Osteoblast (primary cell): ENCODE measurements around the gene KAT7. TPM values are rescaled to one million over a fixed set of nuclear protein-coding genes. Genes with fewer than 3 reads are reported as not detected.
A peak's percentile ranks its signal among the peaks of the same experiment; 100 is the strongest.

Experiments
- DNase-seq: peaks from one replicate; pipeline ENCODE4 v3.0.0; 2011; ENCODE audit warnings: low spot score, mixed read lengths; ENCODE audit not compliant: insufficient read length; ENCODE audit errors: missing footprints
- H2AFZ ChIP-seq: 2 replicates; pipeline ENCODE4 v1.6.0; 2011; ENCODE audit warnings: mild to moderate bottlenecking, low read length
- H3K27ac ChIP-seq: 2 replicates; pipeline ENCODE4 v1.5.1; 2011; ENCODE audit warnings: mild to moderate bottlenecking, low read depth, low read length, moderate library complexity
- H3K27me3 ChIP-seq: 2 replicates; pipeline ENCODE4 v1.6.0; 2012; ENCODE audit warnings: mild to moderate bottlenecking, control low read depth, inconsistent platforms, low read length, moderate library complexity; ENCODE audit not compliant: insufficient read depth
- H3K36me3 ChIP-seq: 2 replicates; pipeline ENCODE4 v1.5.1; 2011; ENCODE audit warnings: mild to moderate bottlenecking, low read length, control low read depth, moderate library complexity; ENCODE audit not compliant: insufficient read depth
- H3K4me1 ChIP-seq: 2 replicates; pipeline ENCODE4 v1.5.1; 2011; ENCODE audit warnings: mild to moderate bottlenecking, low read length, control low read depth, moderate library complexity; ENCODE audit not compliant: insufficient read depth
- H3K4me2 ChIP-seq: 2 replicates; pipeline ENCODE4 v1.6.0; 2011; ENCODE audit warnings: mild to moderate bottlenecking, low read length; ENCODE audit not compliant: insufficient read depth
- H3K4me3 ChIP-seq: fragments of 200-600 bp; sonication (generic); 3 replicates; pipeline ENCODE4 v1.5.1; 2012; ENCODE audit warnings: mild to moderate bottlenecking, low read length, inconsistent platforms; ENCODE audit not compliant: insufficient read depth
- H3K79me2 ChIP-seq: 2 replicates; pipeline ENCODE4 v1.6.0; 2012; ENCODE audit warnings: mild to moderate bottlenecking, low read length, control low read depth, inconsistent platforms; ENCODE audit not compliant: insufficient read depth
- H3K9me3 ChIP-seq: 2 replicates; pipeline ENCODE4 v1.5.1; 2011; ENCODE audit warnings: low read depth, low read length, control low read depth
- H4K20me1 ChIP-seq: 2 replicates; pipeline ENCODE4 v1.6.0; 2012; ENCODE audit warnings: mild to moderate bottlenecking, low read length, control low read depth; ENCODE audit not compliant: insufficient read depth
- CTCF ChIP-seq: IDR thresholded peaks from 2 replicates; pipeline ENCODE4 v1.5.1; 2011; ENCODE audit warnings: mild to moderate bottlenecking, low read depth, low read length, moderate library complexity; ENCODE audit errors: extremely low read depth
- total RNA-seq: library from RNA; depleted of rRNA; stranded (reverse); fragments of >200 nt; gene quantifications from 2 replicates; pipeline ENCODE4 v1.2.3, GENCODE V29; 2012

The KAT7 gene
- total RNA-seq, 1 donor, result 51.4 TPM

DNA sequence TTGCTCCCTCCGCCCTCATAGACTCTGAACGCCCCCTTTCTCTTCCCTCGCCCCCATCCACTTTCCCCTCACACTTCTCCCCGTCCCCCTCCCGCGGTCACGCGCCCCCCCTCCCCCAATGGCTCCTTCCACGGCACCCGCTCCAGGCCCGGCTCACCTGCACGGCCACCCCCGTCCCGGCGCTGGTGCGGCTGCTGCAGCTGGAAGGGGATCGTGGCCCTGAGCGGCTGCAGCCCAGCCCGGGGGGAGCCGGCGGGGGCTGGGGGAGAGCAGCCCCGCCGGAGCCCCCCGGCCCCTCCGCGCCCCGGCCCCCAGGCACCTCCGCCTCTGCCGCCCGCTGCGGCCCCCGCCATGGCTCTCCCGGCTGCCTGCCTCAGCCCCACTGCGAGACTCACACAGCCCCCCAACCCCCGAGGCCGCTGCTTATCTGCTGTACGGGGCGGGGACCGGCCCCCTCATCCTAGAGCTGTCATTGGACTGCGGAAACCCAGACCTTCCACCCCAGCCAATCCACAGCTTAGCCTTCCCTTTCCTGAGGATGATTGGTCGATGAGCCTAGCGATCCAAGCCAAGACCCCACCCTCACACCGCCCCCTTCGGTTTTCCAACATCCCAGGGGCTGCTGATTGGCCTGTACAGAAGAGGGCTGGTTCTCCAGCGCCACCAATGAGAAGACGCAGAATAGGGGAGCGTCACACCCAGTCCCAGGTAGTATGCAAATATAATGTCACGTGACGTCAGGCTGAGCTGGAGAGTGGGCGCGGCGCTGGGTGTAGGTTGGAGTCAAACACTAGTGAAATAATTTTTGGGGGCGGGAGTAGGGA is 24.5 kb upstream of the KAT7 start, which contains the start of gene FAM117A:
Gene FAM117A, minus strand, starts transcription at position 397 of the 824 bp plus-strand sequence. Its CDS starts 44 bp downstream, at position 353.
- no peaks in the 10 kb centered on the region for H3K9me3 ChIP-seq
- no peak for TF ChIP-seq CTCF
- H3K79me2 ChIP-seq, result peaks cover 9% of the 10 kb centered on the region
- H2AFZ ChIP-seq, result peak within 1 kb of the TSS; percentile 66
- H3K4me1 ChIP-seq, result peaks cover 17% of the 10 kb centered on the region
- peak within 1 kb of the TSS; percentile 91 for H3K4me2 ChIP-seq
- peaks cover 5% of the 10 kb centered on the region for H4K20me1 ChIP-seq
- peak; percentile 100 for DNase-seq
- no peaks in the 10 kb centered on the region for H3K36me3 ChIP-seq
- no peak within 1 kb of the TSS for H3K27ac ChIP-seq
- H3K4me3 ChIP-seq, result peak within 1 kb of the TSS; percentile 78
- peaks cover 39% of the 10 kb centered on the region for H3K27me3 ChIP-seq

DNA sequence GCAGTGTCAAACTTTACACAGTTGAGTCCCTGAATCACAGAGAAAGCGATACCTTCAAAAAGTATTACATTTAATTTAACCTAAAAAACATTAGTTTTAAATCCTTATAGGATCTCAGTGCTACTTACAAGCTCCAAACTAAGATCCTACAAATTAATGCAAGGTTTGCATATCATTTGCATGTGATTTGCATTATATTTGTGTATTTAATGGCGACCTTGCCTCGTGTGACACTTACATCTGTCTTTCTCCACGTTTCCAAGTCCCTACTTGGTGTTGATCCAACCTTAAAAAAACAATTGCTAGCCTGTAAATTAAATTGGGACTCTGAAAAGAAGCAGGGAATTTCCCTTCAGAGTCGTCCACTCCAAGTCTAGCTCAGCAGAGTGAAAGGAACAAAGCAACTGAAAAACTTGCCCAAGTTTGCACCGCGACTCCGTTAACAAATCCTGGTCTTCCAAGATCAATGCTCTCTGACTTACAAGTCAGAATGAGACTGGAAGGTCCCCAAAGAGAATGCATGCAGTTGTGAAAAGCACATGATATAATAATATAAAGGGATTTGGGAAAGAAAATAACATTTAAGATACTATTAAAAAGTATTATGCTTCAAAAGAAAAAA is 23.8 kb upstream of the KAT7 start:
- Histone ChIP-seq H3K27me3 (peaks cover 39% of the 10 kb centered on the region), H3K36me3 (no peaks in the 10 kb centered on the region), H3K79me2 (peaks cover 9% of the 10 kb centered on the region), H3K4me3 (peak overlapping the region; percentile 78), H3K9me3 (no peaks in the 10 kb centered on the region), H2AFZ (peak overlapping the region; percentile 53), H4K20me1 (peaks cover 5% of the 10 kb centered on the region), H3K27ac (no peak overlapping the region), H3K4me2 (peak overlapping the region; percentile 91), H3K4me1 (peaks cover 17% of the 10 kb centered on the region)
- no peak for DNase-seq
- no peak for TF ChIP-seq CTCF

DNA sequence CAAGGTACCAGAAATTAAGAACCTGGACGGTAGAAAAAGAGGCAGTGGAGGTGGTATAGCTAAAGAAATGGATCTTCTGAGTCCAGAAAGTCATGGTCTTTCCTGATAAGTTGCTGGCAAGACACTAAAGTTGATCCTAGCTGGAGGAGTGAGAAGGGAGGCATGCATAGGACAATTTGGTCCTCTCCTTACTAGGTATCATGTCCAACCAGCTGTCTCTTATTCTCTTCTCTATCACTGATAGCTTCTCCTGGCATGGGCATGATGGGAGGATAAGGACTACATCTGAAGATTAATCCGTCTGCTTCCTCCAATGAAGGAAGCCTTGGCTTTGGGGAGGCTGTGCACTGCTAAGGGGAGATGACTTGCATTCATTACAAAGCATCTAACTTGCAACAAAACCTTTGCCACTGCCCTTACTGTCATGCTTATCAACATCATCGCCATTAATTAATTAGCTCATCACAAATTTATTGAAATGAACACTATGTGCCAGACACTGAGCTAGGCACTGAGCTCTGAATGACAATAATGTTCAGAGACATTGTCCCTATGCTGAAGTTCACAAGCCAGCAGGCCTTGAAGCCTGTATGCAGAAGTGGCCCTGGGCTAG is 21.5 kb upstream of the KAT7 start:
- no peak for TF ChIP-seq CTCF
- Histone ChIP-seq H3K4me3 (no peak overlapping the region), H3K27me3 (peaks cover 35% of the 10 kb centered on the region), H3K79me2 (peaks cover 2% of the 10 kb centered on the region), H3K9me3 (no peaks in the 10 kb centered on the region), H4K20me1 (peaks cover 4% of the 10 kb centered on the region), H2AFZ (no peak overlapping the region), H3K36me3 (no peaks in the 10 kb centered on the region), H3K4me1 (peaks cover 17% of the 10 kb centered on the region), H3K4me2 (no peak overlapping the region), H3K27ac (no peak overlapping the region)
- peak; percentile 58 for DNase-seq
